Right ventricle myocardium superior (tissue), 1 donor: ENCODE data around the gene SLC25A24. TPM values are rescaled to one million over a fixed set of nuclear protein-coding genes. Genes with fewer than 3 reads are reported as not detected.
"Not testable (repeated sequence)": the region's sequence is repeated elsewhere in the genome, so short reads cannot be mapped to it uniquely, and the experiment has no call there.

Source experiments
- ATAC-seq: fragments of 200-7000 bp; cut with Tn5 transposase; one replicate; pipeline ENCODE4 v1.9.1; 2020; ENCODE audit warnings: mild to moderate bottlenecking; ENCODE audit not compliant: poor library complexity
- DNase-seq: peaks from one replicate; pipeline ENCODE4 v3.0.0-alpha.2; 2020
- intact Hi-C: fragments of 100-400 bp; cut with DNase I; formaldehyde crosslinking; loops from one replicate; pipeline ENCODE4 v1.11.2; 2022
- total RNA-seq: library from RNA; stranded (reverse); fragmentation: NEBNext Ultra II Directional; extraction: Animal tissue kit (Norgen Biotek cat#: 25700); gene quantifications from one replicate; pipeline ENCODE4 v1.2.1, GENCODE V29; 2021
- donor health status: DM: no; HTN: yes; CAD: no; lungs with severe emphysema.

The SLC25A24 gene
- total RNA-seq, 1 donor from 2014 or later: 17.3 TPM

DNA sequence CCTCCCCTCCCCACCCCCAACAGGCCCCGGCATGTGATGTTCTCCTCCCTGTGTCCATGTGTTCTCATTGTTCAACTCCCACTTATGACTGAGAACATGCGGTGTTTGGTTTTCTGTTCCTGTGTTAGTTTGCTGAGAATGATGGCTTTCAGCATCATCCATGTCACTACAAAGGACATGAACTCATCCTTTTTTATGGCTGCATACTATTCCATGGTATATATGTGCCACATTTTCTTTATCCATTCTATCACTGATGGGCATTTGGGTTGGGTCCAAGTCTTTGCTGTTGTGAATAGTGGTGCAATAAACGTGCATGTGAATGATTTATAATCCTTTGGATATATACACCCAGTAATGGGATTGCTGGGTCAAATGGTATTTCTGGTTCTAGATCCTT lies 3.4 kb upstream of the SLC25A24 start:
- ATAC-seq, DNase-seq, intact Hi-C loops: not testable (repeated sequence)

DNA sequence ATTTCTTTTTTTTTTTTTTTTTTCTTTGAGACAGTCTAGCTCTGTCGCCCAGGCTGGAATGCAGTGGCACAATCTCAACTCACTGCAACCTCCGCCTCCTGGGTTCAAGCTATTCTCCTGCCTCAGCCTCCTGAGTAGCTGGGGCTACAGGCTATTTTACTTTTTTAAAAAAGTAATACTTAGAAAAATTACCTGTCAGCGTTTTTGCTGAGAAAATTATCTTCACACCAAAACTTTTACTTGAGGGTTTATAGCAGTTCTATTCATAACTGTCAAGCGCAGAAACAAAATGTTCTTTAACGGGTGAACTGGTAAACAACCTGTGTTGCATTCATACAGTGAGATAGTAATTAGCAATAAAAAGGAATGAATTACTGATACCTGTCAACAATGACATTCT lies 1.5 kb upstream of the SLC25A24 start:
- ATAC-seq: no peak
- intact Hi-C loops: no loop called here
- DNase-seq: no peak

DNA sequence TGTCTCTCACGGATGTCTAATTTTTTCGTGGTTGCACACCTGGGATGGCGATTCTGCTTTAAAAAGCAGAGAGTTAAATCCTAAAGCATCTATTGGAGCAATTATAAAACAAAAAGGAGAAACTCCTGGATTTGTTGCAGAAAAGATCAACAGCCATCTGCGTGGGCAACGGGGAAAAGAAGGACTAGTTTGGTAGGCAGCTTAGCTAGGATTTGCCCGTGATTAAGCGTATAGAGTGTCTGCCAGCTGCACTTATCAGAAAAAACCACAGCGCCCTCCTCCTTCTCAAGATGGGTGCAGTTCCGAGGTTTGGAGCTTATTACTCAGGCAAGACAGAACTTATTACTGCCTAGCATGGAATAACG lies 526 bp upstream of the SLC25A24 start:
- DNase-seq (no peak), ATAC-seq (peak; percentile 46)
- intact Hi-C loops: no loop called here

DNA sequence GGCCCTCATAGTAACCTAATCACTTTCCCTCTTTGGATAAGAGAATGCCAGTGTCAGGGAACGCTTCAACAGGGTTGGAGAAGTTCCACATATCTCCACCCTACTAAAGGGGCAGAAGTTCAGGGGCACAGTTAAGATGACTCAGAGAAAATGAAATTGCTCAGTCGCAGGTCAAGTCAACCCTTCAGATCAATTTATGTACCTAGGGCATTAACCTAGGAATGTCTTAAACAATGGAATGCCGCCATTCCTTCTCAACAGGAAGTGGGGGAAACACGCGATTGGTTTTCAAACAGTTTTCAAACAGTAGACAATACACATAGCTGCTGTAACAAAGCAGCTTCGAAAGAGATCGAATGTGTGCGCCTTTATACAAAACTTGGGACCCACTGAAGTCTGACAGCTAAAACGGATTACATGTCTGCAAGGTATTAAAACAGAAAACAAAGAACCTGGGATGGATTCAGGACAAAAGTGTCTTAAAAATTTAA lies 897 bp downstream of the SLC25A24 start:
- intact Hi-C loops: no loop called here
- peak; percentile 62 for ATAC-seq
- no peak for DNase-seq

DNA sequence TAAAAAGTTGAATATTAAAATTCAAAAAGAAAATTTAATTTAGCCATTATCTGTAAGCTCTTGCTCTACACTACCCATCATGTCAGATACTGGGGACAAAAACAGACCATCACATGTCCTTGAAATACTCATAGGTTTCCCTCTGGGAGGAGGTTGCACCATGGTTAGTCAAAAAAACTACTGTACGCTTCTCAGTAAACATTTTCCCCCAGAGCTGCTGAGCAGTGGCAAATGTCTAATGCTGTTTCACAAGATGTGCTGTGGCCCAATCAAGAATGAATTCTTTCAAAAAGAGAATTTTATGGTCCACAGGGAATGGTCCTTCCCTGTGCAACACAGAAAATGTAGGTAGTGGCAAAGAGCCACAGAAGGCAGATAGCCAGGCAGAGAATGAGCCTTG lies 6.1 kb downstream of the SLC25A24 start:
- DNase-seq: no peak
- no peak for ATAC-seq
- intact Hi-C loops: no loop called here

DNA sequence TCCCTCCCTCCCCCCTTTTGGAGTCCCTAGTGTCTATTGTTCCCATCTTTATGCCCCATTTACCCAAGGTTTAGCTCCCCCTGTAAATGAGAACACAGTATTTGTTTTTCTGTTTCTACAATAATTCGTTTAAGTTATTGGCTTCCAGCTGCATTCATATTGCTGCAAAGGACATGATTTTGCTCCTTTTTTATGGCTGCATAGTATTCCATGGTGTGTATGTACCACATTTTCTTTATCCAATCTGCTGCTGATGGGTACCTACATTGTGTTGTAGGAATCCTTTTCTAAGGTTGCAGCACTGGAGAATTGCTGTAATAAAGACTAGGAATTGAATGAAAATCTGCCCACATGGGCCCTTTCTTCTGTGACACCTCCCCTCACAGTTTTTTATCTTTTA lies 6.8 kb downstream of the SLC25A24 start:
- DNase-seq (no peak), ATAC-seq (no peak)
- intact Hi-C loops: no loop called here

DNA sequence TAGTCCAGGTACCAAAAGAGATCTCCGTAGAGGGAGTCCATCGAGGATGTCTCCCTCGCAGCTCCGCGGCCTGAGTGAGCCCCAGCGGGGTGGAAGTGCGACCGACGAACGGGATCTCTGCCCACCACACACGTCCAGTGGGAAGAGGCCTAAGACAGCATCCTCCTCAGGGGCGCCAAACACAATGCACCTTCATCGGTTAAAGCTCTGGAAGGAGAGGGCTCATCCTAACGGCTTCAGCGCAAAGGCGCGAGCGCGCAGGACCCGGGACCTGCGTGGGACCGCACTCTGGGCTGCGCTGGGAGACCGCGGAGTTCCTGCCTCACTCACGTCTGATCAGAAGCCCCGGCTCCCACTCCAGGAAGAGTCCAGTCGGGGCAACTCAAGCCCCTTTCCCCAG lies 7.6 kb downstream of the SLC25A24 start:
- ATAC-seq (no peak), DNase-seq (no peak)
- intact Hi-C loops: no loop called here

DNA sequence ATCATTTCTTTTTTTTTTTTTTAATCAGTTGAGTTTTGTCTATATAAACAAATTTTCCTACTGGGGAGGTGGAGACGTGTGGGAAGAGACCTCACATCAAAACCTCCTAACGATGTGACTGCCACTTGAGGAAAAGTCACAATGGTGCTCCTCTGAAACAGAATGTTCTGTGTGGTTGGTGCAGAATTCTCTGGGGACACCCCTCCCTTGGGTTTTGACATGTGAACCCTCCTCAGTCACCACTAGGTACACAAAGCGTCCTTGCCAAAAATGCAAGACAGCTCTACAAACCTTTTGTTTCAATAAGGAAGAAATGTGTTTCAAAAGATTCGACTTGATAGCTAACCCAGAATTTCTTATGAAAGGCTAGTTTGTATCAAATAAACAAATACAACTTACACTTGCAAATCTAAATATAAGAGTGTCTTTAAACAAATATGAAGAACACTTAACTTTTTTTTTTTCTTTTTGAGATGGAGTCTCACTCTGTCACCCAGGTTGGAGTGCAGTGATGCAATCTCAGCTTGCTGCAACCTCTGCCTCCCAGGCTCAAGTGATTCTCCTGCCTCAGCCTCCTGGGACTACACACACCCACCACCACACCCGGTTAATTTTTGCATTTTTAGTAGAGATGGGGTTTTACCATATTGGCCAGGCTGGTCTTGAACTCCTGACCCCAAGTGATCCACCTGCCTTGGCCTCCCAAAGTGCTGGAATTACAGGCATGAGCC lies 9.3 kb downstream of the SLC25A24 start:
- no peak for DNase-seq
- intact Hi-C loops: no loop called here
- peak; percentile 64 for ATAC-seq

DNA sequence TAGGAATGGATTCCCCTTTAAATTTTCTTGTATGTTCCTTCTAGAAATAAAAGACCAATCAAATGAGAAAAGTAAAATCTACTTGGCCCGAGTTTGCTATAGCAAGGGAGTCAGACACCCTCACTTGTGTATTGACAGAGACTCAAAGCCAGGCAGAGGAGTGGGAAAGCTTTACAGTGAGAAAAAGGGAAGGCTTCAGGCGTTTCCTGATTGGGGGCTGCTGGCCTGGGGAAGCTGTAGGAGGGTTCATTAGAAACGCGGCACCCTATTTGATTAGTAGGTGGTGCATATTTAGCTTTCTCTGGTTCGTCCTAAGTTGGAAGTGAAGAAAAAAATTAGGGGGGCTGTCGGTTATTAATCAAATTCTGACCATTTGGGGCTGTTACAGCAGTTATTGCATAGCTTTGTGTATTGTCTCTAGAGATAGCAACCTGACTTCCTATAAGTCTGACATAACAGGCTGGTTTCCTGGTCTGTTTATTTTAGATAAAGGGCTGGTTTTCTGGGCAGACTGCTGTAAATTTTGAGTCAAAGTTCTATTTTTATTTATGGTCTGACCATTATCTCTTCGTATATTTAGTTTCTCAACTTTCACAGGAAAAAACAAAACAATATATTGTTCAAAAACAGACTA lies 10.0 kb downstream of the SLC25A24 start:
- DNase-seq (no peak), ATAC-seq (no peak)
- intact Hi-C loops: no loop called here

DNA sequence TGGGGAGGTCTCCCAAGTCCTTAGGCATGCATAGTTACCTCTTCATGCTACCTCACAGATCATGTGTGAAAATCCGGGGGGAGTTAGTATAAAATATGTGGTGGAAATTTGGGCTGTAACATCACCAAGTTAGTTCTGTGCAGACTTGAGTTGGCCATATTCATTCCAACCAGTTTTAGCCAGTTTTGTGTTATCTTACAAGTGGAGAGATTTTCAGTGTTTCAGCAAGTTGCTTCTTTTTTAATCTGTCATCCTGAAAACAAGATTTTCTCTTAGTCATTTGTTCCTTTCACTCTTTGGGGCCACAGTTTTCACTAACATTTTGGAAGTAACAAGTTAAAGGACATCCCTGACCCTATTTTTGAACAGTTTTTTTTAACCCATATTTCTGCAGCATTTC lies 11.3 kb downstream of the SLC25A24 start:
- DNase-seq (no peak), ATAC-seq (no peak)
- intact Hi-C loops: no loop called here

DNA sequence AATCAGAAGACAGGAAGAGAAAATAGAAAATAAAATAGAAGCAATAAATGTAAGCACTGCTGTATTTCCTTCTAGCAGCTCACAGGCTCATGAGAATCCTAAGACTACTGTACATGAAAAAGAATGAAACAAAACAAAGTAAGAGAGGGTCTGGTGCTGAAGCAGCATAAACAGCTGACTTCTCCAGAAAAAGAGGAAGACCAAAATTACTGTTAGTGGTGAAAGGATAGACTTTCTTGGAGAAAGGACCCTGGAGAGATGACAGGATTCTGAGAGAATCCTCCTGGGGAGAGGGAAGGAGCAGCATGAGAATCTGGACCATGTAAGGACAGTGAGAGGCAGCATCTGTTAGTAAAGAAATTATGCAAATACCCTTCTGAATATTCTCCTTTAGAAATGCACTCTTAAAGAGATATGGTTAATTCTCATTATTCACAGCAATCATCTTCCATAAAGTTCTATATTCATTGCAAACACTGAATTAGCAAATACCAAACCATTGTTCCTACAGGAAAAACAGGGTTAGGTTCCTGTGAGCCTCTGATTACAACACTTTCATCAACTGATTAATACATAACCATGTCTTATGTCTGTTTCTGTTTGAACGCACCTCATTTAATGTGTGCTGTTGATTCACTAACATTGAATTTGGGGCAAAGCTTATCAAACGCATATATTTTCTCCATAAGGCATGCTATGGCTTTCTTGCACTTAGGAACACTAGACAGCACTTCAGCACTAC lies 17.0 kb downstream of the SLC25A24 start:
- intact Hi-C loops: no loop called here
- no peak for ATAC-seq
- DNase-seq: no peak

DNA sequence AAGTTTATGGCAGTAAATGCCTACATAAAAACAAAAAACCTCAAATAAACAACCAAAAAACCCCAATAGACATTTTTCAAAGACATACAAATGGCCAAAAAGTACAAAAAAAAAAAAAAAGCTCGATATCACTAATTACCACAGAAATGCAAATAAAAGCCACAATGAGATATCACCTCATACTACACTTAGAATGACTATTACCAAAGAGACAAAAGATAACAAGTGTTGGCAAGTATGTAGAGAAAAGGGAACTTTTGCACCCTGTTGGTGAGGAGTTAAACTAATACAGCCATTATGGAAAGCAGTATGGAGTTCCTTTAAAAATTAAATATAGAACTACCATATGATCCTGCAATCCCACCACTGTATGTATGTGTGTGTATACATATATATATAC lies 21.1 kb downstream of the SLC25A24 start:
- intact Hi-C loops: no loop called here
- ATAC-seq (no peak), DNase-seq (no peak)

DNA sequence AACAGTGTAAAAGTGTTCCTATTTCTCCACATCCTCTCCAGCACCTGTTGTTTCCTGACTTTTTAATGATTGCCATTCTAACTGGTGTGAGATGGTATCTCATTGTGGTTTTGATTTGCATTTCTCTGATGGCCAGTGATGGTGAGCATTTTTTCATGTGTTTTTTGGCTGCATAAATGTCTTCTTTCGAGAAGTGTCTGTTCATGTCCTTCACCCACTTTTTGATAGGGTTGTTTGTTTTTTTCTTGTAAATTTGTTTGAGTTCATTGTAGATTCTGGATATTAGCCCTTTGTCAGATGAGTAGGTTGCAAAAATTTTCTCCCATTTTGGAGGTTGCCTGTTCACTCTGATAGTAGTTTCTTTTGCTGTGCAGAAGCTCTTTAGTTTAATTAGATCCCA lies 37.7 kb downstream of the SLC25A24 start:
- ATAC-seq, intact Hi-C loops, DNase-seq: not testable (repeated sequence)

DNA sequence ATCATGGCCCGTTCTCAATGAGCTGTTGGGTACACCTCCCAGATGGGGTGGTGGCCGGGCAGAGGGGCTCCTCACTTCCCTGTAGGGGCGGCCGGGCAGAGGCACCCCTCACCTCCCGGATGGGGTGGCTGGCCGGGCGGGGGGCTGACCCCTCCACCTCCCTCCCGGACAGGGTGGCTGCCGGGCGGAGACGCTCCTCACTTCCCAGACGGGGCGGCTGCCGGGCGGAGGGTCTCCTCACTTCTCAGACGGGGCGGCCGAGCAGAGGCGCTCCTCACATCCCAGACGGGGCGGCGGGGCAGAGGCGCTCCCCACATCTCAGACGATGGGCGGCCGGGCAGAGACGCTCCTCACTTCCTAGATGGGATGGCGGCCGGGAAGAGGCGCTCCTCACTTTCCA lies 40.2 kb downstream of the SLC25A24 start:
- intact Hi-C loops, DNase-seq, ATAC-seq: not testable (repeated sequence)

DNA sequence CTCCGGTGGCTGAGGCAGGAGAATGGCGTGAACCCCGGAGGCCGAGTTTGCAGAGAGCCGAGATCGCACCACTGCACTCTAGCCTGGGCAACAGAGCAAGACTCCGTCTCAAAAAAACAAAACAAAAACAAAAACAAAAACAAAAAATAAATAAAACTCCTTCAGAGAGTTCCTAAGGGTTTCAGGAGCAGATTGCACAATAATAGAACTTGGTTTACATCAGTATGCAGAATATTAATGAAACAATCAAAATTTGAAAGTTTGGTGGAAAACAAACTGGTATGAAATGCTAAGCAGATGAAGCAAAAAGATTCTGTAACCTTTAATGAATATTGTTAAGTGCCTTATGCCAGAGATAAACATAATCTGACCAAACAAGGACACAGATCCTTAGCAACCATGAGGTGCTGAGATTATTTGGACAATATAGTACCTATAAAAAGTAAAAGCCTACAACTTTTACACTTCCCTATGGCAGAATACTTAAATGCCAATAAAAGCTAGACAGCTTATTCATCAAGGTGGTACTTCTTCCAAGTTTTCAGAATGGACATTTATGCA lies 41.2 kb downstream of the SLC25A24 start:
- intact Hi-C loops: no loop called here
- no peak for ATAC-seq
- DNase-seq: no peak

DNA sequence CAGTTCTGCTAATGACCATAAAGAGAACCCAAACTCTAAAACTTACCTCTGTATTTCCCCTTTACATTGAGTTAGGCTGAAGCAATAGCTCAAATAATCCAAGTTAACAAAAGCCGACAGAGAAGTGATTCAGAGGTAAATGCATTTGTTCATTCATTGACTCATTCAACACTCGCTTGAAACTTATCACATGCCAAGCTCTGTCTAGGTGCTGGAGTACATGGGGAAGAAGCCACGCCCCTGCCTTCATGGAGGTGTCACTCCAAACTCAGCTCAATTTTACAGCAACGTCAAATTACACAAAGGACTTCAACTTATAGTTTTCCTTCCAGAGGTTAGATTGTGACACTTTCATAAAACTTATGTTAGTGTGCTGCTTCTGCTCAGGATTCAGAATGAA lies 45.8 kb downstream of the SLC25A24 start:
- no peak for ATAC-seq
- DNase-seq: no peak
- intact Hi-C loops: no loop called here

DNA sequence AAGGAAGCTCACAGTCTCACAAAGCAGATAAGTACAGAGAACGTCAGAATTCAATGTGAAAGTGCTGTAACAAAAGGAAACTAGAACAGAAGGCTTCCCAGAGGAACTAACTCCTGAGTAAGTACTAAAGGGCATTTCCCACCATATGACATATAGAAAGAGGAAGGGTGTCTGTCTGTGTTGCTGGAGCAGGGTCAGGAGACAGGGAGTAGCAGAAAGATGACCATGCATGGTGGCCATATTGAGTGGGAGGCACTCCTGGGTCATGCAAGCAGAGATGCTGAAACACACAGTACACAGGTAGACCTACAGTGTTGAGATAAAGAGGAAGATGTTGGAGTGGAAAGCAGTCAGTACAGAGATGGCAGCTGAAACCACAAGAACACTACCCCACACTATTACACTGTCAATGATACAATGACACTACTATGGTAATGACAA lies 47.3 kb downstream of the SLC25A24 start:
- intact Hi-C loops: no loop called here
- ATAC-seq (no peak), DNase-seq (no peak)

DNA sequence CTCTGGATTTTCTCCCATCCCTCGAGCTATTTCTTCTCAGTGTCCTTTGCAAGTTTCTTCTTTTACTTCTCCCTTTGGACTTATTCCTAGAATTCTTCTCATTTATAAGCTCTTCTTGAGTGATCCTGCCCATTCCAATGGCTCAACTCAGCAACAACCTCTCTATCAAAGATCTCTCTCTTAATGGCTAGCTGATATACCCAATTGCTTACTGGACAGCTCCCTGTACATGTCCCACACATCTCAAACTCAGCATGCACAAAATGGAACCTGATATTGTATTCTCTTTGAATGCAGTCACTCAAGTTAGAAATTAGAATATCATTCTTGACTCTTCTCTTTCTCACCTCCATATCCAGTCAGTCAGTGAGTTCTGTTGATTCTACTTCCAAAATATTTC lies 48.6 kb downstream of the SLC25A24 start:
- DNase-seq (no peak), ATAC-seq (no peak)
- intact Hi-C loops: no loop called here

DNA sequence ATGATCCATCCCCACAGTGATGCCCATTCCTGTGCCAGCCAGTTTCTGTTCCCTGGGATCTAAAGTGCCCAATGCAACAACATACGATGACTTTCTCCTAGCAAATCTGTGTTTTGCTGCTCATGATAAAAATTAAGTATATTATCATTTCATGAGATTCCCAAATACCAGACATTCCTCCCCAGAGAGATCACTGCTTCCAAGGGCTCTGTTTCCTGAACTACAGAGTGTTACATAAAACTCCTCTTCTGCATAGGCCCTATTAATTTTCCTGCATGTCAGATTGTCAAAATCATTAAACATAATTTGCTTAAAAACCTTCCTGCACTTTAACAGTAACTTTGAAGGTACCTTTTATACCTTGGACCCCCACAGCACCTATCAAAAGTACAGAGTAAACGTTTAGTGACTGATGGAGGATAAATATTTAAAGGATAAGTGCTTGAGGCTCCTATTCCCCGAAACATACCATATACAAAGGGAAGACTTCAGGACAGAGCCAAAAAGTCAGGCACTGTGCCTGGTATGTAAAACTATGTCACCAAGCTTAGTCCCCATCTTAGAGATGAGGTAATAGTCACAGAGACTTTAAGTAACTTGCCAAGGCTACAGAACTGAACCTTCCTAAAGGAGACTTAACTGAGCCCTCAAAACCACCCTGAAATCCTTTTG lies 50.2 kb downstream of the SLC25A24 start:
- intact Hi-C loops: no loop called here
- DNase-seq (no peak), ATAC-seq (no peak)
